HepG2 (cell line): ENCODE measurements around the gene VWA7. TPM values are rescaled to one million over a fixed set of nuclear protein-coding genes. Genes with fewer than 3 reads are reported as not detected.

Experiments
- ATAC-seq: fragments of 200-7000 bp; cut with Tn5 transposase; 3 replicates; pipeline ENCODE4 v1.9.1; 2020; ENCODE audit warnings: mild to moderate bottlenecking, moderate library complexity
- BruUV-seq: library from RNA; stranded (reverse); fragments of 400-500 nt; replicated peaks from 2 replicates; lab custom pipeline; 2021; lab: Mats Ljungman, UMichigan
- CTCF ChIA-PET: fragments of 300-600 bp; formaldehyde crosslinking; extraction: SDS; loops from one replicate; lab custom pipeline; 2021; ENCODE audit warnings: low total read pairs, inconsistent platforms, low intra/inter-chr PET ratio; lab: Yijun Ruan, JAX
- POLR2A ChIA-PET: fragments of 350-600 bp; sonication (Branson Sonifier 250); formaldehyde crosslinking; loops from one replicate; lab custom pipeline; 2020; ENCODE audit warnings: antibody characterized with exemption, inconsistent platforms; lab: Yijun Ruan, JAX
- DNase-seq: peaks from one replicate; pipeline ENCODE4 v3.0.0-alpha.2; 2015; ENCODE audit warnings: low spot score
- FAIRE-seq: peaks from 3 replicates; lab custom pipeline; 2011; peaks lifted over from hg19 to GRCh38; lab: Jason Lieb, UNC
- H2AFZ ChIP-seq: one replicate; pipeline ENCODE4 v1.6.1; 2011; ENCODE audit warnings: low read length, inconsistent platforms
- H3K27ac ChIP-seq: fragments of 300-600 bp; 3 replicates; pipeline ENCODE4 v1.8.0; 2011; ENCODE audit warnings: mixed run types, mild to moderate bottlenecking, mixed read lengths, low read length, inconsistent platforms; ENCODE audit not compliant: insufficient read depth; ENCODE audit errors: extremely low read length
- H3K27me3 ChIP-seq, 2 experiments: fragments of 200-600 bp in 1 of 2; 2 replicates in 1 of 2; 3 replicates in 1 of 2; pipeline versions ENCODE4 v1.6.0 to v1.8.0; 2011; ENCODE audit warnings: low read length in 2 of 2, mild to moderate bottlenecking in 2 of 2, moderate library complexity in 2 of 2, inconsistent platforms in 1 of 2; ENCODE audit not compliant: insufficient read depth in 2 of 2, control insufficient read depth in 1 of 2
- H3K36me3 ChIP-seq, 2 experiments: fragments of 200-600 bp in 1 of 2; replicated peaks in 1 of 2; 2 replicates in 1 of 2; 3 replicates in 1 of 2; pipeline versions ENCODE4 v1.5.1 to v1.8.0; 2011; ENCODE audit warnings: low read length in 2 of 2, inconsistent platforms in 1 of 2; ENCODE audit not compliant: insufficient read depth in 2 of 2, control insufficient read depth in 1 of 2
- H3K4me1 ChIP-seq: 2 replicates; pipeline ENCODE4 v1.5.1; 2012; ENCODE audit warnings: low read length, inconsistent platforms; ENCODE audit not compliant: insufficient read depth
- H3K4me2 ChIP-seq: 2 replicates; pipeline ENCODE4 v1.6.0; 2011; ENCODE audit warnings: low read depth, low read length, inconsistent platforms
- H3K4me3 ChIP-seq, 3 experiments: fragments of 200-600 bp in 1 of 3; sonication (generic), shearing (Covaris generic) in 1 of 3; replicated peaks in 1 of 3; 2 replicates each; pipeline ENCODE4 v1.5.1; 2011 to 2016; ENCODE audit warnings: low read length in 3 of 3, inconsistent platforms in 2 of 3, low read depth in 2 of 3, mild to moderate bottlenecking in 2 of 3, control low read depth in 1 of 3, mixed read lengths in 1 of 3; ENCODE audit not compliant: insufficient read depth in 1 of 3
- H3K79me2 ChIP-seq: one replicate; pipeline ENCODE4 v1.6.1; 2011; ENCODE audit warnings: low read length, inconsistent platforms; ENCODE audit not compliant: insufficient read depth
- H3K9ac ChIP-seq: 2 replicates; pipeline ENCODE4 v1.6.0; 2011; ENCODE audit warnings: mild to moderate bottlenecking, low read depth, low read length, inconsistent platforms; ENCODE audit not compliant: insufficient read depth
- H3K9me3 ChIP-seq: 2 replicates; pipeline ENCODE4 v1.5.1; 2012; ENCODE audit warnings: mild to moderate bottlenecking, low read length
- H4K20me1 ChIP-seq: 2 replicates; pipeline ENCODE4 v1.6.0; 2011; ENCODE audit warnings: inconsistent platforms, mild to moderate bottlenecking, low read length, moderate library complexity; ENCODE audit not compliant: insufficient read depth
- BHLHE40 ChIP-seq: IDR thresholded peaks from 2 replicates; pipeline ENCODE4 v1.6.1; 2011; ENCODE audit warnings: low read length, improper control_type of control experiment
- ESRRA ChIP-seq: sonication (generic); formaldehyde crosslinking; IDR thresholded peaks from 2 replicates; pipeline ENCODE4 v1.5.1; 2020; ENCODE audit warnings: mild to moderate bottlenecking, low read depth, missing genetic modification reagents
- ETV6 ChIP-seq: sonication (generic); formaldehyde crosslinking; conservative IDR thresholded peaks from 2 replicates; pipeline ENCODE4 v1.4.0; 2020; ENCODE audit warnings: missing genetic modification reagents
- JUND ChIP-seq: sonication (generic); formaldehyde crosslinking; IDR thresholded peaks from 2 replicates; pipeline ENCODE4 v1.8.0; 2022; ENCODE audit warnings: mild to moderate bottlenecking, missing genetic modification reagents
- POLR2AphosphoS2 ChIP-seq: IDR thresholded peaks from 2 replicates; pipeline ENCODE4 v1.6.1; 2011; ENCODE audit warnings: low read depth, low read length, improper control_type of control experiment
- SAFB2 ChIP-seq: sonication (generic); formaldehyde crosslinking; IDR thresholded peaks from 2 replicates; pipeline ENCODE4 v1.5.1; 2020; ENCODE audit warnings: missing genetic modification reagents, low read depth, mild to moderate bottlenecking, borderline replicate concordance
- SOX13 ChIP-seq, 3 experiments: fragments of 450-650 bp in 1 of 3; sonication (generic) in 1 of 3; formaldehyde crosslinking in 1 of 3; IDR thresholded peaks in 2 of 3; conservative IDR thresholded peaks in 1 of 3; 2 replicates each; pipeline versions ENCODE4 v1.5.0 to v1.6.1; 2016 to 2020; ENCODE audit warnings: antibody characterized with exemption in 1 of 3, mild to moderate bottlenecking in 1 of 3, missing compliant biosample characterization in 1 of 3, missing genetic modification reagents in 1 of 3, moderate library complexity in 1 of 3
- TCF7 ChIP-seq: sonication (generic); IDR thresholded peaks from 2 replicates; pipeline ENCODE4 v1.6.1; 2016; ENCODE audit warnings: antibody characterized with exemption, low read depth
- TMF1 ChIP-seq: sonication (generic); formaldehyde crosslinking; IDR thresholded peaks from 2 replicates; pipeline ENCODE4 v1.8.1; 2022; ENCODE audit warnings: low read depth, missing genetic modification reagents
- ZNF224 ChIP-seq: sonication (generic); formaldehyde crosslinking; IDR thresholded peaks from 2 replicates; pipeline ENCODE4 v1.5.0; 2020; ENCODE audit warnings: mild to moderate bottlenecking, missing genetic modification reagents
- ZNF350 ChIP-seq: sonication (generic); formaldehyde crosslinking; IDR thresholded peaks from 2 replicates; pipeline ENCODE4 v1.4.0; 2020; ENCODE audit warnings: mild to moderate bottlenecking, low read depth, missing genetic modification reagents, borderline replicate concordance
- ZNF614 ChIP-seq: IDR thresholded peaks from 2 replicates; pipeline ENCODE4 v1.6.1; 2018; ENCODE audit warnings: missing biosample characterization, missing genetic modification reagents, inconsistent platforms, borderline replicate concordance
- ZNF776 ChIP-seq: sonication (generic); formaldehyde crosslinking; IDR thresholded peaks from 2 replicates; pipeline ENCODE4 v1.4.0; 2020; ENCODE audit warnings: mild to moderate bottlenecking, missing genetic modification reagents
- ZNF83 ChIP-seq: sonication (generic); formaldehyde crosslinking; IDR thresholded peaks from 2 replicates; pipeline ENCODE4 v1.4.0; 2020; ENCODE audit warnings: missing genetic modification reagents, mild to moderate bottlenecking, borderline replicate concordance
- ZNF883 ChIP-seq: sonication (generic); formaldehyde crosslinking; IDR thresholded peaks from 2 replicates; pipeline ENCODE4 v1.5.1; 2020; ENCODE audit warnings: mild to moderate bottlenecking, missing genetic modification reagents; ENCODE audit errors: not compliant biosample characterization
- ZSCAN22 ChIP-seq: sonication (generic); formaldehyde crosslinking; IDR thresholded peaks from 2 replicates; pipeline ENCODE4 v1.4.0; 2020; ENCODE audit warnings: mild to moderate bottlenecking, missing genetic modification reagents
- WGBS: methylation state at CpG from one replicate; pipeline ENCODE4 v1.1.6; 2017; ENCODE audit warnings: low lambda C conversion rate; 5-methylcytosine and 5-hydroxymethylcytosine counted together
- in situ Hi-C: cut with HindIII; loops from 2 replicates; pipeline ENCODE4 v1.10.0; 2017; ENCODE audit warnings: low pct_unique_long_range_greater_than_20kb; ENCODE audit not compliant: extremely low pct_ligation_motif_present
- intact Hi-C: fragments of 100-400 bp; cut with micrococcal nuclease; formaldehyde crosslinking; loops from one replicate; pipeline ENCODE4 v1.10.0; 2022; ENCODE audit not compliant: unreplicated experiment
- polyA plus RNA-seq, 8 experiments: library from polyadenylated mRNA; depleted of rRNA in 3 of 8; stranded (reverse) in 7 of 8; unstranded in 1 of 8; fragments of >200 nt; fragmentation: Illumina TruSeq in 4 of 8; extraction: Trizol in 4 of 8; gene quantifications; 2 replicates each; pipeline versions ENCODE4 v1.2.1 to v1.2.3, GENCODE V29; 2011 to 2016; ENCODE audit warnings: low read depth in 4 of 8, missing spikeins in 1 of 8, mixed read lengths in 1 of 8; ENCODE audit not compliant: insufficient read depth in 1 of 8
- total RNA-seq, 5 experiments: library from RNA; depleted of rRNA; stranded (reverse); fragments of >200 nt; fragmentation: Illumina TruSeq; extraction: Trizol; gene quantifications; 2 replicates each; pipeline ENCODE4 v1.2.3, GENCODE V29; 2016; ENCODE audit warnings: low read depth in 1 of 5
- TF ChIP-seq, protein P1 (sequence below): sonication (generic); formaldehyde crosslinking; IDR thresholded peaks from 2 replicates; pipeline ENCODE4 v1.9.0; 2021; ENCODE audit warnings: missing genetic modification reagents, borderline replicate concordance
- TF ChIP-seq, protein P2 (sequence below): sonication (generic); formaldehyde crosslinking; IDR thresholded peaks from 2 replicates; pipeline ENCODE4 v1.5.0; 2020; ENCODE audit warnings: missing genetic modification reagents, mild to moderate bottlenecking, borderline replicate concordance
- TF ChIP-seq, protein P3 (sequence below): IDR thresholded peaks from 2 replicates; pipeline ENCODE4 v1.6.1; 2016; ENCODE audit warnings: control low read depth
- TF ChIP-seq, protein P4 (sequence below): sonication (generic); formaldehyde crosslinking; IDR thresholded peaks from 2 replicates; pipeline ENCODE4 v1.5.1; 2020; ENCODE audit warnings: mild to moderate bottlenecking, missing genetic modification reagents, moderate library complexity

Gene VWA7
- total and polyA plus RNA-seq, 2 of the 13 experiments (the other 11 are each of a cell fraction or from before 2014, with no cell fraction given), result 0.86 to 3.3 TPM

DNA sequence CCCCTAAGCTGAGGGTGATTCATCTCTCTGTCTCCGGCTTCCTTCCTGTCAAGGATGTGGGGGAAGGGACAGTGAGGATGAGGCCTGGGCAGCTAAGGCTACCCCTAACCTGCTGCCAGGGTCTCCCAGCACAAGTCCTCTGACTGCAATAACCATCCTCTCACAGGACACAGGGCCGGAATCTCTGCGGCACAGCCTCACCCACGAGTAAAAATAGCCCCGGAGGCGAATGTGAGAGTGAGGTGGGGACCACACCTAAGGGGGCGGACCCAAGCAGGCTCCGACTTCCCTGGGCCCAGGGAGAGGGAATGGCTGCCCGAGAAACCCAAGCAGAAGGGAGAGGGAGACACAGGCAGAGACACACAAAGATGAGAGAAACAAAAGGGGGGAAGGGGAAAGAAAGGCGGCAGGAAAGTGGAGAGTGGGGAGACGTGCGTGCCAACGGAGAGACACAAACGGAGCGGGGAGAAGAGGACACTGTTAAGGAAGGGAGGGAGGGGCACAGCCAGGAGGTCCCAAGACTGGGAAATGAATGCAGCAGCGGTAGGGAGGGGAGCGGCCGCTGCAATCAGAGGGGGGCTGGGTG lies 42.2 kb downstream of the VWA7 start:
- H3K27me3 ChIP-seq, result no peaks in the 10 kb centered on the region; a peak in 1 of 5 replicates
- BruUV-seq, result no TSS peak
- H3K27ac ChIP-seq, result peak overlapping the region; percentile 99
- DNase-seq (peak; percentile 65), ATAC-seq (no peak), FAIRE-seq (no peak)
- in situ Hi-C loops, result loop anchor here (5.0 kb wide), 1 partner anchor 32 kb away; no protein-coding TSS in a partner anchor
- ChIA-PET POLR2A (interaction anchor here (0.7 to 11.3 kb wide), 23 partner anchors 11 to 353 kb away, joined by 3 to 279 read pairs (median 40); partner anchors contain the start of genes ABHD16A, APOM, BAG6 and C6orf47), CTCF (interaction anchor here (1.3 kb wide), 1 partner anchor 35 kb away, joined by 3 read pairs; no protein-coding TSS in a partner anchor)
- H3K79me2 ChIP-seq, result peaks cover 41% of the 10 kb centered on the region
- H3K36me3 ChIP-seq, result peaks cover 18 to 42% of the 10 kb centered on the region in 2 experiments
- peaks cover 33% of the 10 kb centered on the region; the same call in 1 of the 2 replicates for H4K20me1 ChIP-seq
- peak overlapping the region; percentile 71 to 92 (median 92) for H3K4me3 ChIP-seq
- WGBS, result 1% methylated on average over 17 of the region's 18 CpGs
- peaks cover 72% of the 10 kb centered on the region for H3K4me1 ChIP-seq
- no peaks in the 10 kb centered on the region for H3K9me3 ChIP-seq
- no peak overlapping the region for H2AFZ ChIP-seq
- H3K9ac ChIP-seq, result peak overlapping the region; percentile 98
- peak overlapping the region; percentile 98 for H3K4me2 ChIP-seq
- intact Hi-C loops, result loop anchor here (5.0 kb wide), 2 partner anchors 33 to 72 kb away; partner anchors contain the start of genes ABHD16A and LSM2
- TF ChIP-seq TMF1 (CRISPR knock-in tag) (no peak), ZNF614 (CRISPR knock-in tag) (peak; percentile 47; the same call in 1 of the 2 replicates), ESRRA (CRISPR knock-in tag) (no peak), ZNF883 (no peak), ZNF83 (no peak), ZSCAN22 (no peak), ZNF776 (no peak), ETV6 (CRISPR knock-in tag) (0 out of 2 replicates have a peak, but pooled peaks have one; percentile 12), POLR2AphosphoS2 (no peak), ZNF350 (CRISPR knock-in tag) (no peak), ZNF224 (no peak), SOX13 (IDR thresholded peaks at IDR 0.05) (no peak), SOX13 (CRISPR knock-in tag; conservative IDR thresholded peaks at IDR 0.05 in 1 of 2, IDR thresholded peaks at IDR 0.05 in 1 of 2) (peak in 1 of 2 experiments; percentile 28; a peak in 1 of 4 replicates), SAFB2 (CRISPR knock-in tag) (no peak), TCF7 (no peak), BHLHE40 (no peak; the same call in 1 of the 2 replicates), JUND (CRISPR knock-in tag) (peak; percentile 85)
- TF ChIP-seq, protein P1, sequence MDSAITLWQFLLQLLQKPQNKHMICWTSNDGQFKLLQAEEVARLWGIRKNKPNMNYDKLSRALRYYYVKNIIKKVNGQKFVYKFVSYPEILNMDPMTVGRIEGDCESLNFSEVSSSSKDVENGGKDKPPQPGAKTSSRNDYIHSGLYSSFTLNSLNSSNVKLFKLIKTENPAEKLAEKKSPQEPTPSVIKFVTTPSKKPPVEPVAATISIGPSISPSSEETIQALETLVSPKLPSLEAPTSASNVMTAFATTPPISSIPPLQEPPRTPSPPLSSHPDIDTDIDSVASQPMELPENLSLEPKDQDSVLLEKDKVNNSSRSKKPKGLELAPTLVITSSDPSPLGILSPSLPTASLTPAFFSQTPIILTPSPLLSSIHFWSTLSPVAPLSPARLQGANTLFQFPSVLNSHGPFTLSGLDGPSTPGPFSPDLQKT (CRISPR knock-in tag), result no peak
- TF ChIP-seq, protein P2, sequence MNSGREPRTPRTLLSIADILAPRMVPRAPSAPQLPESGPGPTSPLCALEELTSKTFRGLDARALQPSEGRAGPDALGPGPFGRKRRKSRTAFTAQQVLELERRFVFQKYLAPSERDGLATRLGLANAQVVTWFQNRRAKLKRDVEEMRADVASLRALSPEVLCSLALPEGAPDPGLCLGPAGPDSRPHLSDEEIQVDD, result no peak
- TF ChIP-seq, protein P3, sequence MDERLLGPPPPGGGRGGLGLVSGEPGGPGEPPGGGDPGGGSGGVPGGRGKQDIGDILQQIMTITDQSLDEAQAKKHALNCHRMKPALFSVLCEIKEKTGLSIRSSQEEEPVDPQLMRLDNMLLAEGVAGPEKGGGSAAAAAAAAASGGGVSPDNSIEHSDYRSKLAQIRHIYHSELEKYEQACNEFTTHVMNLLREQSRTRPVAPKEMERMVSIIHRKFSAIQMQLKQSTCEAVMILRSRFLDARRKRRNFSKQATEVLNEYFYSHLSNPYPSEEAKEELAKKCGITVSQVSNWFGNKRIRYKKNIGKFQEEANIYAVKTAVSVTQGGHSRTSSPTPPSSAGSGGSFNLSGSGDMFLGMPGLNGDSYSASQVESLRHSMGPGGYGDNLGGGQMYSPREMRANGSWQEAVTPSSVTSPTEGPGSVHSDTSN (CRISPR knock-in tag), result no peak
- TF ChIP-seq, protein P4, sequence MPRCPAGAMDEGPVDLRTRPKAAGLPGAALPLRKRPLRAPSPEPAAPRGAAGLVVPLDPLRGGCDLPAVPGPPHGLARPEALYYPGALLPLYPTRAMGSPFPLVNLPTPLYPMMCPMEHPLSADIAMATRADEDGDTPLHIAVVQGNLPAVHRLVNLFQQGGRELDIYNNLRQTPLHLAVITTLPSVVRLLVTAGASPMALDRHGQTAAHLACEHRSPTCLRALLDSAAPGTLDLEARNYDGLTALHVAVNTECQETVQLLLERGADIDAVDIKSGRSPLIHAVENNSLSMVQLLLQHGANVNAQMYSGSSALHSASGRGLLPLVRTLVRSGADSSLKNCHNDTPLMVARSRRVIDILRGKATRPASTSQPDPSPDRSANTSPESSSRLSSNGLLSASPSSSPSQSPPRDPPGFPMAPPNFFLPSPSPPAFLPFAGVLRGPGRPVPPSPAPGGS, result peak; percentile 36; the same call in 1 of the 2 replicates
